HepG2 (cell line): ENCODE data around the gene MZF1. TPM values are rescaled to one million over a fixed set of nuclear protein-coding genes. Genes with fewer than 3 reads are reported as not detected.
A peak's percentile ranks its signal among the peaks of the same experiment; 100 is the strongest.

ENCODE experiments used
- BHLHE40 ChIP-seq: IDR thresholded peaks from 2 replicates; pipeline ENCODE4 v1.6.1; 2011; ENCODE audit warnings: low read length, improper control_type of control experiment
- CHCHD3 ChIP-seq: sonication (generic); formaldehyde crosslinking; IDR thresholded peaks from 2 replicates; pipeline ENCODE4 v1.8.0; 2022; ENCODE audit warnings: mild to moderate bottlenecking, missing genetic modification reagents, moderate library complexity
- HNF4A ChIP-seq: sonication (generic); formaldehyde crosslinking; IDR thresholded peaks from 2 replicates; pipeline ENCODE4 v1.4.0; 2020; ENCODE audit warnings: missing genetic modification reagents
- KIAA2018 ChIP-seq: sonication (generic); formaldehyde crosslinking; IDR thresholded peaks from 2 replicates; pipeline ENCODE4 v1.5.0; 2020; ENCODE audit warnings: mild to moderate bottlenecking, missing genetic modification reagents, borderline replicate concordance
- MTERF4 ChIP-seq: sonication (generic); formaldehyde crosslinking; IDR thresholded peaks from 2 replicates; pipeline ENCODE4 v1.8.0; 2023; ENCODE audit warnings: mild to moderate bottlenecking, missing genetic modification reagents
- PTBP1 ChIP-seq: fragments of 200-400 bp; formaldehyde crosslinking; IDR thresholded peaks from 2 replicates; pipeline ENCODE4 v1.6.1; 2018; ENCODE audit warnings: low read length, low read depth; ENCODE audit not compliant: poor library complexity, severe bottlenecking
- SAP130 ChIP-seq: IDR thresholded peaks from 2 replicates; pipeline ENCODE4 v1.6.1; 2016; ENCODE audit warnings: low read depth
- SKI ChIP-seq: fragments of 450-650 bp; IDR thresholded peaks from one replicate; pipeline ENCODE4 v1.6.1; 2018; ENCODE audit warnings: mild to moderate bottlenecking; ENCODE audit not compliant: partially characterized antibody
- SMAD1 ChIP-seq: sonication (generic); formaldehyde crosslinking; IDR thresholded peaks from 2 replicates; pipeline ENCODE4 v1.4.0; 2020; ENCODE audit warnings: missing genetic modification reagents, low read depth, mild to moderate bottlenecking, borderline replicate concordance
- SOX13 ChIP-seq, 3 experiments: fragments of 450-650 bp in 1 of 3; sonication (generic) in 1 of 3; formaldehyde crosslinking in 1 of 3; IDR thresholded peaks in 2 of 3; conservative IDR thresholded peaks in 1 of 3; 2 replicates each; pipeline versions ENCODE4 v1.5.0 to v1.6.1; 2016 to 2020; ENCODE audit warnings: antibody characterized with exemption in 1 of 3, mild to moderate bottlenecking in 1 of 3, missing compliant biosample characterization in 1 of 3, missing genetic modification reagents in 1 of 3, moderate library complexity in 1 of 3
- ZNF558 ChIP-seq: sonication (generic); formaldehyde crosslinking; IDR thresholded peaks from 2 replicates; pipeline ENCODE4 v1.9.0; 2022; ENCODE audit warnings: mild to moderate bottlenecking, missing genetic modification reagents, borderline replicate concordance
- ZSCAN22 ChIP-seq: sonication (generic); formaldehyde crosslinking; IDR thresholded peaks from 2 replicates; pipeline ENCODE4 v1.4.0; 2020; ENCODE audit warnings: mild to moderate bottlenecking, missing genetic modification reagents
- polyA plus RNA-seq, 8 experiments: library from polyadenylated mRNA; depleted of rRNA in 3 of 8; stranded (reverse) in 7 of 8; unstranded in 1 of 8; fragments of >200 nt; fragmentation: Illumina TruSeq in 4 of 8; extraction: Trizol in 4 of 8; gene quantifications; 2 replicates each; pipeline versions ENCODE4 v1.2.1 to v1.2.3, GENCODE V29; 2011 to 2016; ENCODE audit warnings: low read depth in 4 of 8, missing spikeins in 1 of 8, mixed read lengths in 1 of 8; ENCODE audit not compliant: insufficient read depth in 1 of 8
- total RNA-seq, 5 experiments: library from RNA; depleted of rRNA; stranded (reverse); fragments of >200 nt; fragmentation: Illumina TruSeq; extraction: Trizol; gene quantifications; 2 replicates each; pipeline ENCODE4 v1.2.3, GENCODE V29; 2016; ENCODE audit warnings: low read depth in 1 of 5
- TF ChIP-seq, protein P1 (sequence below): sonication (generic); formaldehyde crosslinking; IDR thresholded peaks from 2 replicates; pipeline ENCODE4 v1.5.0; 2020; ENCODE audit warnings: mild to moderate bottlenecking, missing genetic modification reagents, borderline replicate concordance

The MZF1 gene
- total and polyA plus RNA-seq, 2 of the 13 experiments (the other 11 are each of a cell fraction or from before 2014, with no cell fraction given): 3.1 to 8.1 TPM

DNA sequence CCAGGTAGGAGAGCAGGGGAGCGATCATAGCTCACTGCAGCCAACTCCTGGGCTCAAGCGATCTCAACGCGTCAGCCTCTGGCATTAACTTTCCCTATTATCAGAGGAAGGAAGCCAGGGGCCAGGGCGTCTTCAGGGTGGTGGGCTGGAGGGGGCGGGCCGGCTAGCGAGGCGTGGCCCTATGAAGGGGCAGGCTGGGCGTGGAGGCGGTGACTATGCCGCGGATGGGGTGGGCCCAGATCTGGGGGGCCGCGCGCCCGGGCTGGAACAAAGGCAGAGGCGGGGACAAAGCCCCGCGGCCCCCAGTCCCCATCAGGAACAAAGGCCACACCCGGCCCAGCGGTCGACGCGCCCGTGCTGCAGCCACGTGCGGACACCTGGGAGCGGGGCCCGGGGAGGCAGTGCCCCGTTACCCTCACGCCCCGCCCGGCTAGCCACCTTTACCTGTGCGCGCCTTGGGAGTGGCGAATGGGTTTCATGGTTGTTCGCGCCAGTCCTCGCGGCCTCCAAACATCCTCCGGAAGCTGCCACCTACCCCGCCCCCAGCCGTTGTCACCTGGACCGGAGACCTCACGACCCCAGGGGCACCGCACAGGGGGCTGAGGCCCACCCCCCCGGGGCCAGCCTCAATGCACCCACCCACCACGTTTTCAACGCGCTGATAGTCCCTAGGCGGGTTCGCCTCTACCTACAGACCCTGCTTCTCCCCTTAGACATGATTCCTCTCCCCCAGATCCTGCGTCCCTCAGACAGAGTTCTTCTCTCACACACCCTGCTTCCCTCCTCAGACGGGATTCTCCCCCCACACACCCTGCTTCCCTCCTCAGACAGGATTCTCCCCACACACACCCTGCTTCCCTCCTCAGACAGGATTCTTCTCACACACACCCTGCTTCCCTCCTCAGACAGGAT is 34.6 kb downstream of the MZF1 start (continued):
- TF ChIP-seq MTERF4 (CRISPR knock-in tag) (peak; percentile 17; the same call in 1 of the 2 replicates), SAP130 (CRISPR knock-in tag) (peak; percentile 10; the same call in 1 of the 2 replicates), PTBP1 (no peak), BHLHE40 (peak; percentile 36; the same call in 1 of the 2 replicates), SKI (no peak), SOX13 (IDR thresholded peaks at IDR 0.05) (peak; percentile 78; the same call in 1 of the 2 replicates), SOX13 (CRISPR knock-in tag; conservative IDR thresholded peaks at IDR 0.05 in 1 of 2, IDR thresholded peaks at IDR 0.05 in 1 of 2) (peak in 1 of 2 experiments; percentile 87; a peak in 2 of 4 replicates), CHCHD3 (CRISPR knock-in tag) (no peak), HNF4A (CRISPR knock-in tag) (no peak), SMAD1 (CRISPR knock-in tag) (no peak), KIAA2018 (no peak), ZNF558 (CRISPR knock-in tag) (peak; percentile 71; the same call in 1 of the 2 replicates), ZSCAN22 (CRISPR knock-in tag) (peak; percentile 98)
- TF ChIP-seq, protein P1, sequence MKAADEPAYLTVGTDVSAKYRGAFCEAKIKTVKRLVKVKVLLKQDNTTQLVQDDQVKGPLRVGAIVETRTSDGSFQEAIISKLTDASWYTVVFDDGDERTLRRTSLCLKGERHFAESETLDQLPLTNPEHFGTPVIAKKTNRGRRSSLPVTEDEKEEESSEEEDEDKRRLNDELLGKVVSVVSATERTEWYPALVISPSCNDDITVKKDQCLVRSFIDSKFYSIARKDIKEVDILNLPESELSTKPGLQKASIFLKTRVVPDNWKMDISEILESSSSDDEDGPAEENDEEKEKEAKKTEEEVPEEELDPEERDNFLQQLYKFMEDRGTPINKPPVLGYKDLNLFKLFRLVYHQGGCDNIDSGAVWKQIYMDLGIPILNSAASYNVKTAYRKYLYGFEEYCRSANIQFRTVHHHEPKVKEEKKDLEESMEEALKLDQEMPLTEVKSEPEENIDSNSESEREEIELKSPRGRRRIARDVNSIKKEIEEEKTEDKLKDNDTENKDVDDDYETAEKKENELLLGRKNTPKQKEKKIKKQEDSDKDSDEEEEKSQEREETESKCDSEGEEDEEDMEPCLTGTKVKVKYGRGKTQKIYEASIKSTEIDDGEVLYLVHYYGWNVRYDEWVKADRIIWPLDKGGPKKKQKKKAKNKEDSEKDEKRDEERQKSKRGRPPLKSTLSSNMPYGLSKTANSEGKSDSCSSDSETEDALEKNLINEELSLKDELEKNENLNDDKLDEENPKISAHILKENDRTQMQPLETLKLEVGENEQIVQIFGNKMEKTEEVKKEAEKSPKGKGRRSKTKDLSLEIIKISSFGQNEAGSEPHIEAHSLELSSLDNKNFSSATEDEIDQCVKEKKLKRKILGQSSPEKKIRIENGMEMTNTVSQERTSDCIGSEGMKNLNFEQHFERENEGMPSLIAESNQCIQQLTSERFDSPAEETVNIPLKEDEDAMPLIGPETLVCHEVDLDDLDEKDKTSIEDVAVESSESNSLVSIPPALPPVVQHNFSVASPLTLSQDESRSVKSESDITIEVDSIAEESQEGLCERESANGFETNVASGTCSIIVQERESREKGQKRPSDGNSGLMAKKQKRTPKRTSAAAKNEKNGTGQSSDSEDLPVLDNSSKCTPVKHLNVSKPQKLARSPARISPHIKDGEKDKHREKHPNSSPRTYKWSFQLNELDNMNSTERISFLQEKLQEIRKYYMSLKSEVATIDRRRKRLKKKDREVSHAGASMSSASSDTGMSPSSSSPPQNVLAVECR (CRISPR knock-in tag): peak; percentile 52; the same call in 1 of the 2 replicates
